Astrocyte of the spinal cord (primary cell): ENCODE results near the gene THAP4.

ENCODE experiments used
- DNase-seq: peaks from one replicate; pipeline ENCODE4 v3.0.0; 2011; ENCODE audit warnings: low read depth, low spot score
- H3K4me3 ChIP-seq: 2 replicates; pipeline ENCODE4 v1.5.1; 2011; ENCODE audit warnings: low read depth, mild to moderate bottlenecking, low read length, moderate library complexity
- in situ Hi-C: cut with HindIII; loops from 2 replicates; pipeline ENCODE4 v1.10.0; 2017; ENCODE audit warnings: low sequenced_read_pairs
- TF ChIP-seq, protein P1 (sequence below): IDR thresholded peaks from 2 replicates; pipeline ENCODE4 v1.5.1; 2012; ENCODE audit warnings: low read depth, mild to moderate bottlenecking, low read length, inconsistent platforms

THAP4 gene

DNA sequence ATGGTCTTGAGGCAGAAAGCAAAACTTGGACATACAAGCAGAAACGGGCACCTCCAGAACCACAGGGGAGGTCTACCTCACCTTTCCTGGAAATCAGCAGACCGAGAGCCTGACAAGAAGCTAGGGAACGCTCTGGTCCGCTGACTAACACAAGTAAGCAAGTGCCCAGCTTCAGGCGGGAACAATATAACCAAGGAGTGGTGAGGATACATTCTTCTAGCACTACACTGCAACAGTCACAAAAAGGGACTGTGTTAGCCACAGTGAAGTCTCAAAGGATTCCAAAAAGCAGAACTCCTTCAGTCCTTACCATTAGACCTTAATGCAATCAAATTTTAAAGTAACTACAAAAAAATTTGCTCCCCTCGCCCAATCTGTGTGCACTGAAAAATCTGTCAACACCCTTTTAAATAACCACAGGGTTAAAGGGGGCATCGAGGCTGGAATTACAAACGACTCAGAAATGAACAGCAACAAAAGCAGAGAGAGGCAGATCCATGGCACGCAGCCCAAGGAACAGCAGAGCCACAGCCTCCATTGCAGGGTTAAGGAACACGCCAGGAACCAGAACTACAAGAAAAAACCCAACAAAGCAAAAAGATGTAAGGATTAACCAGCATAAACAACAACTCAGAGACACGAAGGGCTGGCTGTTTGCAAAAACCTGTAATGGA is 7.1 kb downstream of the THAP4 start:
- TF ChIP-seq, protein P1, sequence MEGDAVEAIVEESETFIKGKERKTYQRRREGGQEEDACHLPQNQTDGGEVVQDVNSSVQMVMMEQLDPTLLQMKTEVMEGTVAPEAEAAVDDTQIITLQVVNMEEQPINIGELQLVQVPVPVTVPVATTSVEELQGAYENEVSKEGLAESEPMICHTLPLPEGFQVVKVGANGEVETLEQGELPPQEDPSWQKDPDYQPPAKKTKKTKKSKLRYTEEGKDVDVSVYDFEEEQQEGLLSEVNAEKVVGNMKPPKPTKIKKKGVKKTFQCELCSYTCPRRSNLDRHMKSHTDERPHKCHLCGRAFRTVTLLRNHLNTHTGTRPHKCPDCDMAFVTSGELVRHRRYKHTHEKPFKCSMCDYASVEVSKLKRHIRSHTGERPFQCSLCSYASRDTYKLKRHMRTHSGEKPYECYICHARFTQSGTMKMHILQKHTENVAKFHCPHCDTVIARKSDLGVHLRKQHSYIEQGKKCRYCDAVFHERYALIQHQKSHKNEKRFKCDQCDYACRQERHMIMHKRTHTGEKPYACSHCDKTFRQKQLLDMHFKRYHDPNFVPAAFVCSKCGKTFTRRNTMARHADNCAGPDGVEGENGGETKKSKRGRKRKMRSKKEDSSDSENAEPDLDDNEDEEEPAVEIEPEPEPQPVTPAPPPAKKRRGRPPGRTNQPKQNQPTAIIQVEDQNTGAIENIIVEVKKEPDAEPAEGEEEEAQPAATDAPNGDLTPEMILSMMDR, result no peak
- H3K4me3 ChIP-seq, result no peak overlapping the region
- peak; percentile 52 for DNase-seq
- in situ Hi-C loops, result no loop called here

- DNase-seq, result no peak
- H3K4me3 ChIP-seq, result no peak overlapping the region
- in situ Hi-C loops, result no loop called here
- TF ChIP-seq, protein P1, result no peak
Observed at GRCh38 chr2:241627675-241628074, 9.3 kb downstream of the THAP4 start.

DNA sequence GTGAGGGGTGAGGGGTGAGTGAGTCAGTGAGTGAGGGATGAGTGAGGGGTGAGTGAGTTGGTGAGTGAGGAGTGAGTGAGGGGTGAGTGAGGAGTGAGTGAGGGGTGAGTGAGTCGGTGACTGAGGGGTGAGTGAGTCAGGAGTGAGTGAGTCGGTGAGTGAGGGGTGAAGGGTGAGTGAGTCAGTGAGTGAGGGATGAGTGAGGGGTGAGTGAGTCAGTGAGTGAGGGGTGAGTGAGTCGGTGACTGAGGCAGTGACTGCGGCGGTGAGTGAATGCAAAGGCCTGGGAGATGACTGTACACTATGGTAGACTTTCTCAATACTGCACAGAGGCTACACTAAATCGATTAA is 16.6 kb downstream of the THAP4 start:
- in situ Hi-C loops, result no loop called here
- TF ChIP-seq, protein P1, result no peak
- DNase-seq, result peak; percentile 10
- H3K4me3 ChIP-seq, result no peak overlapping the region

DNA sequence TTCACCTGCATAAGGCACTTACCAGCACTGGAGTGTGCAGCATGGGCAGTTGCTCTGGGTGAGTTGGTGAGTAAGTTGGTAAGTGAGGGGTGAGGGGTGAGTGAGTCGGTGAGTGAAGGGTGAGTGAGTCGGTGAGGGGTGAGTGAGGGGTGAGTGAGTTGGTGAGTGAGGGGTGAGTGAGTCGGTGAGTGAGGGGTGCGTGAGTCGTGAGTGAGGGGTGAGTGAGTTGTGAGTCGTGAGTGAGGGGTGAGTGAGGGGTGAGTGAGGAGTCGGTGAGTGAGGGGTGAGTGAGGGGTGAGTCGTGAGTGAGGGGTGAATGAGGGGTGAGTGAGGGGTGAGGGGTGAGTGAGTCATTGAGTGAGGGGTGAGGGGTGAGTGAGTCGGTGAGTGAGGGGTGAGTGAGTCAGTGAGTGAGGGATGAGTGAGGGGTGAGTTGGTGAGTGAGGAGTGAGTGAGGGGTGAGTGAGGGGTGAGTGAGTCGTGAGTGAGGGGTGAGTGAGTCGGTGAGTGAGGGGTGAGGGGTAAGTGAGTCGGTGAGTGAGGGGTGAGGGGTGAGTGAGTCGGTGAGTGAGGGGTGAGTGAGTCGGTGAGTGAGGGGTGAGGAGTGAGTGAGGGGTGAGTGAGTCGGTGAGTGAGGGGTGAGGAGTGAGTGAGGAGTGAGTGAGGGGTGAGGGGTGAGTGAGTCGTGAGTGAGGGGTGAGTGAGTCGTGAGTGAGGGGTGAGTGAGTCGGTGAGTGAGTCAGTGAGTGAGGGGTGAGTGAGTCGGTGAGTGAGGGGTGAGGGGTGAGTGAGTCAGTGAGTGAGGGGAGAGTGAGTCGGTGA is 17.1 kb downstream of the THAP4 start:
- in situ Hi-C loops, result no loop called here
- no peak for DNase-seq
- TF ChIP-seq, protein P1, result no peak

DNA sequence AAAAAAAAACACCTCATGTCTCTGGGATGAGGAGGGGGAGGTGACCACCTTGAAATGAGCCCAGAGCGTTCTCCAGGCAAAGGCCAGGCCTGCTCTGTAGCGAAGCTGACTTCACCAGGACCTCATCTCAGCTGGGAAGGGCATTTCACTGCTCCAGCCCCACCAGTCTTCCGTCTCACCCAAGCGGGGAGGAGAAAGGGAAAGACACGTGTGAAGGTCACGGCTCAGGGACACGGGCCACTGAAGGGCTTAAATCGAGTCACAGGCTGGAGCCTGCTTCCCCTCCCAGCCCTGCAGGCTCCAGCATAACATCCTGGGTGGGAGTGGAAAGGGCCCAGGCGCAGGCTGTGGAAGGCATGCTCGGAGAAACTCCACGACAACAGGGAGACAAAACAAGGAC is 18.1 kb downstream of the THAP4 start:
- in situ Hi-C loops, result no loop called here
- TF ChIP-seq, protein P1, result no peak
- no peak for DNase-seq
- no peak overlapping the region for H3K4me3 ChIP-seq

More for the DNA sequence above, 17.1 kb downstream of the THAP4 start:
- H3K4me3 ChIP-seq, result no peak overlapping the region

GRCh38 chr2:241618296-241618805 is 18.6 kb downstream of the THAP4 start:
- in situ Hi-C loops, result no loop called here
- TF ChIP-seq, protein P1, result no peak
- no peak overlapping the region for H3K4me3 ChIP-seq
- DNase-seq, result no peak
